HepG2 (cell line): ENCODE data around the gene TPTE2. TPM values are rescaled to one million over a fixed set of nuclear protein-coding genes. Genes with fewer than 3 reads are reported as not detected.

Experiments used
- CEBPZ ChIP-seq: IDR thresholded peaks from 2 replicates; pipeline ENCODE4 v1.6.1; 2012; ENCODE audit warnings: low read length, improper control_type of control experiment
- ETV6 ChIP-seq: sonication (generic); formaldehyde crosslinking; conservative IDR thresholded peaks from 2 replicates; pipeline ENCODE4 v1.4.0; 2020; ENCODE audit warnings: missing genetic modification reagents
- FIP1L1 ChIP-seq: fragments of 200-400 bp; formaldehyde crosslinking; IDR thresholded peaks from 2 replicates; pipeline ENCODE4 v1.6.1; 2018; ENCODE audit warnings: low read depth, mild to moderate bottlenecking, low read length, moderate library complexity, borderline replicate concordance; ENCODE audit not compliant: insufficient read depth
- GTF3A ChIP-seq: sonication (generic); formaldehyde crosslinking; conservative IDR thresholded peaks from 2 replicates; pipeline ENCODE4 v1.4.0; 2020; ENCODE audit warnings: mild to moderate bottlenecking, missing genetic modification reagents
- HOMEZ ChIP-seq: IDR thresholded peaks from 2 replicates; pipeline ENCODE4 v1.6.1; 2016; ENCODE audit warnings: low read depth
- KLF15 ChIP-seq: sonication (generic); formaldehyde crosslinking; IDR thresholded peaks from 2 replicates; pipeline ENCODE4 v1.8.1; 2023; ENCODE audit warnings: borderline replicate concordance, mild to moderate bottlenecking, inconsistent platforms, missing genetic modification reagents, mixed read lengths
- NFRKB ChIP-seq: fragments of 450-650 bp; IDR thresholded peaks from 2 replicates; pipeline ENCODE4 v1.6.1; 2017
- NR1H2 ChIP-seq: sonication (generic); formaldehyde crosslinking; IDR thresholded peaks from 2 replicates; pipeline ENCODE4 v1.8.1; 2022; ENCODE audit warnings: low read depth, missing genetic modification reagents, borderline replicate concordance
- SALL1 ChIP-seq: sonication (generic); formaldehyde crosslinking; IDR thresholded peaks from 2 replicates; pipeline ENCODE4 v1.8.0; 2022; ENCODE audit warnings: mild to moderate bottlenecking, missing genetic modification reagents
- SAP130 ChIP-seq: IDR thresholded peaks from 2 replicates; pipeline ENCODE4 v1.6.1; 2016; ENCODE audit warnings: low read depth
- ZMYM4 ChIP-seq: sonication (generic); formaldehyde crosslinking; IDR thresholded peaks from 2 replicates; pipeline ENCODE4 v1.8.1; 2023; ENCODE audit warnings: mild to moderate bottlenecking, missing genetic modification reagents
- ZNF3 ChIP-seq: IDR thresholded peaks from 2 replicates; pipeline ENCODE4 v1.7.0; 2017; ENCODE audit warnings: inconsistent platforms
- ZNF318 ChIP-seq: sonication (generic); formaldehyde crosslinking; IDR thresholded peaks from 2 replicates; pipeline ENCODE4 v1.4.0; 2020; ENCODE audit warnings: mild to moderate bottlenecking, missing genetic modification reagents
- ZNF367 ChIP-seq: sonication (generic); formaldehyde crosslinking; IDR thresholded peaks from 2 replicates; pipeline ENCODE4 v1.4.0; 2020; ENCODE audit warnings: missing genetic modification reagents, borderline replicate concordance
- ZNF615 ChIP-seq: sonication (generic); formaldehyde crosslinking; IDR thresholded peaks from 2 replicates; pipeline ENCODE4 v1.5.0; 2020; ENCODE audit warnings: mild to moderate bottlenecking, missing genetic modification reagents, borderline replicate concordance
- ZNF747 ChIP-seq: sonication (generic); formaldehyde crosslinking; IDR thresholded peaks from 2 replicates; pipeline ENCODE4 v1.8.1; 2023; ENCODE audit warnings: missing genetic modification reagents, mild to moderate bottlenecking, borderline replicate concordance
- ZNF816 ChIP-seq: sonication (generic); formaldehyde crosslinking; IDR thresholded peaks from 2 replicates; pipeline ENCODE4 v1.8.0; 2022; ENCODE audit warnings: missing genetic modification reagents, mild to moderate bottlenecking, borderline replicate concordance
- ZSCAN31 ChIP-seq: sonication (generic); formaldehyde crosslinking; IDR thresholded peaks from 2 replicates; pipeline ENCODE4 v1.5.0; 2020; ENCODE audit warnings: low read depth, mild to moderate bottlenecking, missing genetic modification reagents
- ZZZ3 ChIP-seq: sonication (generic); formaldehyde crosslinking; IDR thresholded peaks from 2 replicates; pipeline ENCODE4 v1.4.0; 2020; ENCODE audit warnings: missing genetic modification reagents, mild to moderate bottlenecking, borderline replicate concordance
- polyA plus RNA-seq, 8 experiments: library from polyadenylated mRNA; depleted of rRNA in 3 of 8; stranded (reverse) in 7 of 8; unstranded in 1 of 8; fragments of >200 nt; fragmentation: Illumina TruSeq in 4 of 8; extraction: Trizol in 4 of 8; gene quantifications; 2 replicates each; pipeline versions ENCODE4 v1.2.1 to v1.2.3, GENCODE V29; 2011 to 2016; ENCODE audit warnings: low read depth in 4 of 8, missing spikeins in 1 of 8, mixed read lengths in 1 of 8; ENCODE audit not compliant: insufficient read depth in 1 of 8
- total RNA-seq, 5 experiments: library from RNA; depleted of rRNA; stranded (reverse); fragments of >200 nt; fragmentation: Illumina TruSeq; extraction: Trizol; gene quantifications; 2 replicates each; pipeline ENCODE4 v1.2.3, GENCODE V29; 2016; ENCODE audit warnings: low read depth in 1 of 5

TPTE2 gene
- total and polyA plus RNA-seq, 2 of the 13 experiments (the other 11 are each of a cell fraction or from before 2014, with no cell fraction given) = 0.07 TPM; not detected in 1

DNA sequence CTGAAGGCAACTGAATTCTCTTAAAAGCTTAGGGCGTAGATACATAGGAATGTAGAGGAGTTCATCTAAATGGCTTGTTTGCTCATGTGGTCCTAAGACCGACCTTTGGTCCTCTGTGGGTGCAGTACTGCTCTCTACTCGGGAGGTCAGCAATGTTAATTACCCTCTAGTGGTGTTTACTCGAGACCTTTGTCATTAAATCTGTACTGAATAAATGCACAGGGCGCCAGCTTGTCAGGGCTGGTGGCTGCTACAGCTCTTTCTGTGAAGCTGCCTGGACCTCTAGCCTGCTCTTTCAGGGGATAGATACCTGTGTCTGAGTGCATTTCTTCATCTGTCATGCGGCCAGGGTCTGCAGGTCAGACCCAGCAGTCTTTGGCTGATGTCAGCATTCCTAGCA lies 43.0 kb upstream of the TPTE2 start (continued):
- TF ChIP-seq ZZZ3 (CRISPR knock-in tag) (no peak), SAP130 (0 out of 2 replicates have a peak, but pooled peaks have one; percentile 20), ZNF3 (no peak), ETV6 (CRISPR knock-in tag) (no peak), ZSCAN31 (no peak), ZNF318 (CRISPR knock-in tag) (no peak), ZMYM4 (CRISPR knock-in tag) (peak; percentile 79), ZNF816 (CRISPR knock-in tag) (no peak), GTF3A (no peak), ZNF367 (CRISPR knock-in tag) (no peak), HOMEZ (CRISPR knock-in tag) (peak; percentile 96), NR1H2 (CRISPR knock-in tag) (no peak), FIP1L1 (no peak), NFRKB (no peak), CEBPZ (peak; percentile 44; the same call in 1 of the 2 replicates), ZNF747 (CRISPR knock-in tag) (no peak), KLF15 (no peak), ZNF615 (CRISPR knock-in tag) (no peak), SALL1 (CRISPR knock-in tag) (no peak)
